ENCODE measurements around the gene BNC2.

DNA sequence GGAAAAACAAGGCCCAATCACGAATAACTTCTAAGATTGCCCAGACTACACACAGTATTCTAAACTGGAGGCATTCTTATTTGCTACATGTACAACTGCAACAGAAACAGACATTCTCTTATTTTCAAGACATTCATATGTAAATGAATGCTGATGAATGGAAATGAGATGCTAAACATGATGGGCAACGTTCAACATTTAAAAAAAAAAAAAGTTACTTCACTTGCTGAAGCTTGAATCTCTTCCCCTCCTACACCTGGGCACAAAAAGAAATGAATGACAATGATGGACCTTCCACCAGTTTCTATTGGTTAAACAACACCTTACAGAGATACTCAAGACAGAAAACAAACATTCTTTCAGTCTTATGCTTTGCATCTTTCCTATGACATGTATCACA, 160.5 kb downstream of the BNC2 start:
- TF ChIP-seq, protein P1, sequence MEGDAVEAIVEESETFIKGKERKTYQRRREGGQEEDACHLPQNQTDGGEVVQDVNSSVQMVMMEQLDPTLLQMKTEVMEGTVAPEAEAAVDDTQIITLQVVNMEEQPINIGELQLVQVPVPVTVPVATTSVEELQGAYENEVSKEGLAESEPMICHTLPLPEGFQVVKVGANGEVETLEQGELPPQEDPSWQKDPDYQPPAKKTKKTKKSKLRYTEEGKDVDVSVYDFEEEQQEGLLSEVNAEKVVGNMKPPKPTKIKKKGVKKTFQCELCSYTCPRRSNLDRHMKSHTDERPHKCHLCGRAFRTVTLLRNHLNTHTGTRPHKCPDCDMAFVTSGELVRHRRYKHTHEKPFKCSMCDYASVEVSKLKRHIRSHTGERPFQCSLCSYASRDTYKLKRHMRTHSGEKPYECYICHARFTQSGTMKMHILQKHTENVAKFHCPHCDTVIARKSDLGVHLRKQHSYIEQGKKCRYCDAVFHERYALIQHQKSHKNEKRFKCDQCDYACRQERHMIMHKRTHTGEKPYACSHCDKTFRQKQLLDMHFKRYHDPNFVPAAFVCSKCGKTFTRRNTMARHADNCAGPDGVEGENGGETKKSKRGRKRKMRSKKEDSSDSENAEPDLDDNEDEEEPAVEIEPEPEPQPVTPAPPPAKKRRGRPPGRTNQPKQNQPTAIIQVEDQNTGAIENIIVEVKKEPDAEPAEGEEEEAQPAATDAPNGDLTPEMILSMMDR (IDR thresholded peaks at IDR 0.05; ENCODE audit: insufficient read depth, low read depth, low read length) = no peak
- TF ChIP-seq EZH2 (IDR thresholded peaks at IDR 0.05; ENCODE audit: insufficient read depth, low read length) = no peak

Data from astrocyte (in vitro differentiated cells and primary cell).